A673 (cell line): ENCODE results near the gene MTX3. TPM values are rescaled to one million over a fixed set of nuclear protein-coding genes. Genes with fewer than 3 reads are reported as not detected.
A peak's percentile ranks its signal among the peaks of the same experiment; 100 is the strongest.

Experiments used
- BruUV-seq: library from RNA; stranded (reverse); fragments of 400-500 nt; replicated peaks from 2 replicates; lab custom pipeline; 2021; lab: Mats Ljungman, UMichigan
- CTCF ChIA-PET: fragments of 300-600 bp; sonication (Branson Sonifier 250); formaldehyde crosslinking; loops from one replicate; lab custom pipeline; 2022; ENCODE audit warnings: antibody characterized with exemption; lab: Charles Lee
- POLR2A ChIA-PET: fragments of 300-600 bp; sonication (Branson Sonifier 250); formaldehyde crosslinking; loops from one replicate; lab custom pipeline; 2022; ENCODE audit warnings: antibody characterized with exemption; ENCODE audit not compliant: low non-redundant PET; lab: Charles Lee
- DNase-seq: peaks from one replicate; pipeline ENCODE4 v3.0.0-alpha.2; 2015; ENCODE audit warnings: low spot score
- H3K27ac ChIP-seq: fragments of 200-600 bp; sonication (generic); 2 replicates; pipeline ENCODE4 v1.5.1; 2016; ENCODE audit warnings: mixed run types, low read depth, mild to moderate bottlenecking, mixed read lengths, antibody characterized with exemption, low read length; ENCODE audit not compliant: poor library complexity, severe bottlenecking
- H3K27me3 ChIP-seq: fragments of 200-600 bp; sonication (generic); replicated peaks from 2 replicates; pipeline ENCODE4 v1.6.1; 2017; ENCODE audit warnings: mixed run types, low read depth, mild to moderate bottlenecking, mixed read lengths, antibody characterized with exemption, low read length; ENCODE audit not compliant: insufficient read depth, poor library complexity
- H3K36me3 ChIP-seq: fragments of 200-600 bp; sonication (generic); 2 replicates; pipeline ENCODE4 v1.6.1; 2016; ENCODE audit warnings: mixed run types, mild to moderate bottlenecking, mixed read lengths, antibody characterized with exemption, low read length; ENCODE audit not compliant: insufficient read depth, poor library complexity, severe bottlenecking
- H3K4me1 ChIP-seq: fragments of 200-600 bp; sonication (generic); 2 replicates; pipeline ENCODE4 v1.6.1; 2017; ENCODE audit warnings: mixed run types, mild to moderate bottlenecking, mixed read lengths, antibody characterized with exemption, low read length; ENCODE audit not compliant: insufficient read depth, poor library complexity, severe bottlenecking
- H3K4me3 ChIP-seq: fragments of 200-600 bp; sonication (generic); 2 replicates; pipeline ENCODE4 v1.5.1; 2016; ENCODE audit warnings: low read depth, mixed run types, mild to moderate bottlenecking, mixed read lengths, low read length; ENCODE audit not compliant: poor library complexity, severe bottlenecking
- H3K9me3 ChIP-seq: fragments of 200-600 bp; sonication (generic); 2 replicates; pipeline ENCODE4 v1.6.1; 2016; ENCODE audit warnings: mixed run types, low read depth, mild to moderate bottlenecking, mixed read lengths, antibody characterized with exemption, low read length; ENCODE audit not compliant: poor library complexity, severe bottlenecking
- EZH2 ChIP-seq: fragments of 200-600 bp; sonication (generic); IDR thresholded peaks from 2 replicates; pipeline ENCODE4 v1.6.1; 2017; ENCODE audit warnings: borderline replicate concordance, low read depth, mild to moderate bottlenecking, mixed read lengths, antibody characterized with exemption, low read length; ENCODE audit not compliant: poor library complexity, severe bottlenecking
- intact Hi-C: fragments of 100-400 bp; cut with micrococcal nuclease; formaldehyde crosslinking; loops from one replicate; pipeline ENCODE4 v1.10.0; 2022; ENCODE audit not compliant: unreplicated experiment
- total RNA-seq: library from RNA; stranded (reverse); gene quantifications from 2 replicates; pipeline ENCODE4 v1.2.3, GENCODE V29; 2021
- TF ChIP-seq, protein P1 (sequence below): fragments of 300-800, 200-600 bp; sonication (generic); conservative IDR thresholded peaks from 2 replicates; pipeline ENCODE4 v1.5.1; 2017; ENCODE audit warnings: low read depth, mild to moderate bottlenecking, antibody characterized with exemption, low read length, moderate library complexity, mixed read lengths

Gene MTX3
- total RNA-seq, 1 experiment from 2014 or later = 28.1 TPM

DNA sequence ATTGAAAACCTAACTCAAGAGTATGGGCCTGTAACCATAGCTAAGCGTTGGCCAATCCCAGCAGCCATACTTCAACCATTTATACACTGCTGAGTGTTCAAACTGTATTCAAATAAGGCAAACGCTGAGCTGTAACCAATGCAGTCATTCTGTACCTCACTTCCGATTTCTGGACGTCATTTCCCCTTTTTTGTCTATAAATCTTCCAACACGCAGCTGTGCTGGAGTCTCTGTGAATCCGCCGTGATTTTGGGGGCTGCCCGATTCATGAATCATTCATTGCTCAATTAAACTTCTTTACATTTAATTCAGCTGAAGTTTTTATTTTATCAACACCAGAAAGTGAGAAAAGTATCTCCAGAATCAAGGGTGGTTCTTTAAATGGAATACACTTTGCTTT lies 31.7 kb downstream of the MTX3 start:
- Histone ChIP-seq H3K36me3 (no peaks in the 10 kb centered on the region), H3K4me1 (no peaks in the 10 kb centered on the region), H3K27me3 (no peaks in the 10 kb centered on the region), H3K9me3 (no peaks in the 10 kb centered on the region), H3K27ac (no peak overlapping the region), H3K4me3 (no peak overlapping the region)
- CTCF ChIA-PET = no interaction called here
- intact Hi-C loops = no loop called here
- no TSS peak for BruUV-seq
- peak; percentile 4 for DNase-seq
- no peak for TF ChIP-seq EZH2
- TF ChIP-seq, protein P1, sequence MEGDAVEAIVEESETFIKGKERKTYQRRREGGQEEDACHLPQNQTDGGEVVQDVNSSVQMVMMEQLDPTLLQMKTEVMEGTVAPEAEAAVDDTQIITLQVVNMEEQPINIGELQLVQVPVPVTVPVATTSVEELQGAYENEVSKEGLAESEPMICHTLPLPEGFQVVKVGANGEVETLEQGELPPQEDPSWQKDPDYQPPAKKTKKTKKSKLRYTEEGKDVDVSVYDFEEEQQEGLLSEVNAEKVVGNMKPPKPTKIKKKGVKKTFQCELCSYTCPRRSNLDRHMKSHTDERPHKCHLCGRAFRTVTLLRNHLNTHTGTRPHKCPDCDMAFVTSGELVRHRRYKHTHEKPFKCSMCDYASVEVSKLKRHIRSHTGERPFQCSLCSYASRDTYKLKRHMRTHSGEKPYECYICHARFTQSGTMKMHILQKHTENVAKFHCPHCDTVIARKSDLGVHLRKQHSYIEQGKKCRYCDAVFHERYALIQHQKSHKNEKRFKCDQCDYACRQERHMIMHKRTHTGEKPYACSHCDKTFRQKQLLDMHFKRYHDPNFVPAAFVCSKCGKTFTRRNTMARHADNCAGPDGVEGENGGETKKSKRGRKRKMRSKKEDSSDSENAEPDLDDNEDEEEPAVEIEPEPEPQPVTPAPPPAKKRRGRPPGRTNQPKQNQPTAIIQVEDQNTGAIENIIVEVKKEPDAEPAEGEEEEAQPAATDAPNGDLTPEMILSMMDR = no peak
- POLR2A ChIA-PET = no interaction called here

DNA sequence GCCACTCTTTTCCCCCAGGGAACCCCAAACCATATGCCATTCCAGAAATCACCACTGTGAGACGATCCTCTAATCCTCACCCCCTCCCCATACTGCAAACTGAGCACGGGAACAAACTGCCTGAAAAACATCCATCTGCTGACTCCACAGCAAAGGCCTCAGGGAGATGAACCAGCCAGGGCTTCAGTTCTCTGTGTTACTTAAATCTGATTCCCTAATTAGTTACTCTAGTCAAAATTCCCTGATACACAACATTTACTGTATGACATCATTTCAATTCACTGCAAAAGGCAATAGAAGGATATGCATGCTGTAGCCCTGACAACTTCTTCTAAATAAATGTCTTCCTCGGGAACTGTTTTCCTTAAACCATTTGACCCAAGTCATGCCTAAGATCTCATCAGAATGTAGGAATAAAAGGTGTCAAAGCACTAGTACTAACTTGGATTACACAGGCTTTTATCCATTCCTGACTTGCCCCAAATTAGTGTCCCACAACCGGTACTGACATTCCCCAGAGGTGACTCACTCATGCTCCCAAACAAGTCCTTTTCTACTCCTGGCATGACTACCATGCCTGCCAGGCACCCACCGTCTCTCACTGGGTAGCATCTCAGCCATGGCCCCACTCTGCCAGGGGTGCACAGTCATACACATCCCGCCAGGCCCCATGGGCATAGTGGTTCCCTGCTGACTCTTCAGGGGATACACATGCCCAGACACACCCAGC lies 35.0 kb downstream of the MTX3 start:
- intact Hi-C loops = no loop called here
- ChIA-PET CTCF (no interaction called here), POLR2A (no interaction called here)
- Histone ChIP-seq H3K4me1 (no peaks in the 10 kb centered on the region), H3K4me3 (no peak overlapping the region), H3K27ac (no peak overlapping the region), H3K9me3 (no peaks in the 10 kb centered on the region), H3K27me3 (no peaks in the 10 kb centered on the region), H3K36me3 (no peaks in the 10 kb centered on the region)
- DNase-seq = peak; percentile 37
- BruUV-seq = no TSS peak
- TF ChIP-seq EZH2 = no peak
- TF ChIP-seq, protein P1 = no peak

DNA sequence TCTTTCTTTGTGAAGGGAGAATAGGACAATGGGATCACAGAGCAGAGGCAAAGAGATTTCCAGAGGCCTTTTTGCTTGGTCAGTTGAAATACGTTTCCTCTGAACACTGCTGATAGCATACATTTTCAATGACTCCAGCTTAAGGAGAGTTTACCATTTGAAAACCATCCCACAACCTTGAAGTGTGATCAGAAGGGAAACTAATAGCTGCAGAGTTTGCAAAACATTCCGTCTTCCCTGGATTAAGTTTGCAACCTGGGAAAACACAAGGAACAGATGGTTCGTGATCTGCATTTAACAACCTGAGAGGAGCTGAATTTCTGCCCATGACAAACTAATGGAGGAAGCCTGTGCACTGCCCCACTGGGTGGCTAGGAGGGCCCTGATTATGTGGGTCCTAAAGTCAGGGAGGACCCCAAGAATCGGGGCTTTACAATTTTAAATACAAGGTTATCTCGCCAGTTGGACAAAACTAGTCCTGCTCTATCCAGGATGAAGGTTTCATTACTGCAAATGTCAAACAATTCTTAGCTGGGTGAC lies 35.6 kb downstream of the MTX3 start:
- H3K27ac ChIP-seq = no peak overlapping the region
- no peaks in the 10 kb centered on the region for H3K4me1 ChIP-seq
- intact Hi-C loops = no loop called here
- no peak for DNase-seq
- H3K4me3 ChIP-seq = no peak overlapping the region
- TF ChIP-seq EZH2 = no peak
- TF ChIP-seq, protein P1 = no peak
- no peaks in the 10 kb centered on the region for H3K27me3 ChIP-seq
- no TSS peak for BruUV-seq
- H3K9me3 ChIP-seq = no peaks in the 10 kb centered on the region
- ChIA-PET CTCF (no interaction called here), POLR2A (no interaction called here)
- H3K36me3 ChIP-seq = no peaks in the 10 kb centered on the region
